HG03558 (cell line): Measurements from ENCODE around the gene SMAGP.
"Not testable (repeated sequence)": the region's sequence is repeated elsewhere in the genome, so short reads cannot be mapped to it uniquely, and the experiment has no call there.

Experiments used
- ATAC-seq: cut with Tn5 transposase; IDR thresholded peaks from one replicate; pipeline ENCODE4 v1.9.1; 2021; ENCODE audit warnings: moderate number of reproducible peaks; ENCODE audit not compliant: unreplicated experiment; ENCODE audit errors: extremely low read depth

The SMAGP gene

GRCh38 chr12:51270067-51270950, at the start of gene SMAGP:
Gene SMAGP (minus strand): TSS chr12:51270415. CDS start chr12:51269278, 1,137 bp downstream.
- no peak for ATAC-seq

- ATAC-seq: no peak
Measured at GRCh38 chr12:51318846-51319599, 48.8 kb upstream of the SMAGP start.

GRCh38 chr12:51318057-51318806, 48.0 kb upstream of the SMAGP start:
- not testable (repeated sequence) for ATAC-seq

- no peak for ATAC-seq
Measured at GRCh38 chr12:51311389-51311788, 41.2 kb upstream of the SMAGP start.

GRCh38 chr12:51307655-51308593, 37.7 kb upstream of the SMAGP start:
- ATAC-seq: no peak

- ATAC-seq: no peak
Measured at GRCh38 chr12:51306507-51306906, 36.3 kb upstream of the SMAGP start.

GRCh38 chr12:51300768-51301167, 30.6 kb upstream of the SMAGP start:
- ATAC-seq: not testable (repeated sequence)

GRCh38 chr12:51295651-51296050, 25.4 kb upstream of the SMAGP start:
- ATAC-seq: no peak

- ATAC-seq: not testable (repeated sequence)
Measured at GRCh38 chr12:51294097-51294496, 23.9 kb upstream of the SMAGP start.

- no peak for ATAC-seq
Measured at GRCh38 chr12:51293696-51294095, 23.5 kb upstream of the SMAGP start.

- not testable (repeated sequence) for ATAC-seq
Measured at GRCh38 chr12:51291603-51292513, 21.6 kb upstream of the SMAGP start.

- ATAC-seq: no peak
Measured at GRCh38 chr12:51285843-51286242, 15.6 kb upstream of the SMAGP start.

GRCh38 chr12:51281202-51281924, 11.1 kb upstream of the SMAGP start:
- no peak for ATAC-seq

- ATAC-seq: no peak
Measured at GRCh38 chr12:51275088-51275487, 4.9 kb upstream of the SMAGP start.

- ATAC-seq: not testable (repeated sequence)
Measured at GRCh38 chr12:51272810-51273209, 2.6 kb upstream of the SMAGP start.

GRCh38 chr12:51270951-51271518, 820 bp upstream of the SMAGP start:
- no peak for ATAC-seq
